GM18909 (cell line): ENCODE results near the gene FAM117A.

Experiments
- ATAC-seq: cut with Tn5 transposase; IDR thresholded peaks from one replicate; pipeline ENCODE4 v1.9.1; 2021; ENCODE audit warnings: mild to moderate bottlenecking; ENCODE audit not compliant: unreplicated experiment, poor library complexity

FAM117A gene

DNA sequence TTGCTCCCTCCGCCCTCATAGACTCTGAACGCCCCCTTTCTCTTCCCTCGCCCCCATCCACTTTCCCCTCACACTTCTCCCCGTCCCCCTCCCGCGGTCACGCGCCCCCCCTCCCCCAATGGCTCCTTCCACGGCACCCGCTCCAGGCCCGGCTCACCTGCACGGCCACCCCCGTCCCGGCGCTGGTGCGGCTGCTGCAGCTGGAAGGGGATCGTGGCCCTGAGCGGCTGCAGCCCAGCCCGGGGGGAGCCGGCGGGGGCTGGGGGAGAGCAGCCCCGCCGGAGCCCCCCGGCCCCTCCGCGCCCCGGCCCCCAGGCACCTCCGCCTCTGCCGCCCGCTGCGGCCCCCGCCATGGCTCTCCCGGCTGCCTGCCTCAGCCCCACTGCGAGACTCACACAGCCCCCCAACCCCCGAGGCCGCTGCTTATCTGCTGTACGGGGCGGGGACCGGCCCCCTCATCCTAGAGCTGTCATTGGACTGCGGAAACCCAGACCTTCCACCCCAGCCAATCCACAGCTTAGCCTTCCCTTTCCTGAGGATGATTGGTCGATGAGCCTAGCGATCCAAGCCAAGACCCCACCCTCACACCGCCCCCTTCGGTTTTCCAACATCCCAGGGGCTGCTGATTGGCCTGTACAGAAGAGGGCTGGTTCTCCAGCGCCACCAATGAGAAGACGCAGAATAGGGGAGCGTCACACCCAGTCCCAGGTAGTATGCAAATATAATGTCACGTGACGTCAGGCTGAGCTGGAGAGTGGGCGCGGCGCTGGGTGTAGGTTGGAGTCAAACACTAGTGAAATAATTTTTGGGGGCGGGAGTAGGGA lies at the start of gene FAM117A:
Gene FAM117A, minus strand, starts transcription at position 397 of the 824 bp plus-strand sequence. Its CDS starts 44 bp downstream, at position 353.
- ATAC-seq = peak; percentile 97

DNA sequence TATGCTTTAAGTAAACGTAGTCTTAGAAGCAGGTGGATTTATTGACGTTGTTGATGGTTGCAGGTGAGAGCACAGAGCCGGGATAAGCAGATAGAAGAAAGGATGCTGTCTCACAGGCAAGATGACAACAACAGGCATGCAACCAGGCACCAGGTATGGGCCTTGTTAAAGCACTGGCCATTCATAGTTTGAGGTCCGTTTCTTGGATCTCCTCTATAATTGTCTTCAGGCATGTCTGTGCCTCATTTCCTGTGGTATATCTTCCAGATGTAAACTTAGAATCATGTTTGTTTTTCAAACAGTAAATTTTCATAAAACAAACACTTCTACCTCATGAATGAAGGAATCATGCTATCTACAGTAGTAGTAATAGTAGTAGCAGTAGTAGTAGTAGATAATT lies 45.1 kb upstream of the FAM117A start:
- ATAC-seq = no peak

- ATAC-seq = no peak
Observed at GRCh38 chr17:49798738-49799137, 34.8 kb upstream of the FAM117A start.

GRCh38 chr17:49798182-49798581 lies 34.3 kb upstream of the FAM117A start:
- no peak for ATAC-seq

- no peak for ATAC-seq
Observed at GRCh38 chr17:49795372-49795771, 31.4 kb upstream of the FAM117A start.

- no peak for ATAC-seq
Observed at GRCh38 chr17:49793309-49793708, 29.4 kb upstream of the FAM117A start.

DNA sequence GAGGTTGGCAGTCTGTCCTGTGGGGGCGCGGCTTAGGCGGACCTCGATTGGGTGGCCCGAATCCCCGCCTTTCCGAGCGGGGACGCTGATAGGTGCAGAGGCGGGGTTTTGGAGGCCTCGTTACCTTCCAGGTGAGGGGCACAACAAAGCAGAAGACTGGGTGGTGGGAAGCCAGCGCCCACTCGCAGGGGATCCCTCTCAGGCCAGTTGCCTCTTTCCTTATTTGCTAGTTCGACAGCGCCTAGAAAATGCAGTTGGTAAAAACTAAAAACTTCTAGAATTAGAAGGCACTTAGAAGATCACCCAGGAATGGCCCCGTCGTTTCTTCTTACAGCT lies 25.3 kb upstream of the FAM117A start:
- no peak for ATAC-seq

GRCh38 chr17:49788478-49789242 lies 24.7 kb upstream of the FAM117A start, which contains the start of gene KAT7:
Gene KAT7 (plus strand): TSS chr17:49788681. CDS start chr17:49788835, 154 bp downstream.
- peak; percentile 93 for ATAC-seq

GRCh38 chr17:49787884-49788477 lies 24.1 kb upstream of the FAM117A start:
- no peak for ATAC-seq

DNA sequence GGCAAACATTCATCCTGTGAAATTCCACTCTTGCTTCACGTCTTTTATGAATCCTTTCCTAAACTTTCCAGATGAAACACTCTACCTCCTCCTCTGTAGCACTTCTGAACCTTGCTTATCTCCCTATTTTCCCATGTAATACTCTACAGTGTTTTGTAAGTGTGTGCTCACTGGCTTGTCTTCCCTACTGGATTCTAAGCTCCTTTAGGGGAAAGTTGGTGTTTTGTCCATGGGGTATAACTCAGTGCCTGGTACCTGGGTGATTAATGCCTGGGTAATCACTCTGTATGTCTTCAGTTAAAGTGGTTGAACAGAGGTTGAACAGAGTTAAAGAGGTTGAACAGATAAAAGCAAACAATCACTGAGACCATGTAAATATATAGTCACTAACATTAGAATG lies 20.7 kb upstream of the FAM117A start:
- ATAC-seq = no peak

DNA sequence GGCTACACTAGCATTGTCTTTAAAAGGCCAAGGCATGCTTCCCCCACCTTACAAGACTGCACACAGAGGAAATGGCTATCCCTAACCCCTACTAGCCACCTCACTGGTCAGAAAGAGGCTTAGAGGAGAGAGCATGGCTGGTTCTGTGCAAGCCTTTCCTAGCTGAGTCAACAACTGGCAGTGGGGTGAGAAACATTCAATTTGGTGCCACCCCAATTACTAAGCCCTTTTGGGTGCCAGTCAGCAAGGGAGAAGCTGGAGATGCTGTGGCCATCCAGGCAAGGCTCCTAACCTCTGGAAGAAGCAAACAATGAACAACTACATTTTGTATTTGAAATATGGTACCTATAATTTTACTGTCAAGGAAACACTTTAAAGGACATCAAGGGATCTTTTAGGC lies 19.9 kb upstream of the FAM117A start:
- ATAC-seq = no peak

DNA sequence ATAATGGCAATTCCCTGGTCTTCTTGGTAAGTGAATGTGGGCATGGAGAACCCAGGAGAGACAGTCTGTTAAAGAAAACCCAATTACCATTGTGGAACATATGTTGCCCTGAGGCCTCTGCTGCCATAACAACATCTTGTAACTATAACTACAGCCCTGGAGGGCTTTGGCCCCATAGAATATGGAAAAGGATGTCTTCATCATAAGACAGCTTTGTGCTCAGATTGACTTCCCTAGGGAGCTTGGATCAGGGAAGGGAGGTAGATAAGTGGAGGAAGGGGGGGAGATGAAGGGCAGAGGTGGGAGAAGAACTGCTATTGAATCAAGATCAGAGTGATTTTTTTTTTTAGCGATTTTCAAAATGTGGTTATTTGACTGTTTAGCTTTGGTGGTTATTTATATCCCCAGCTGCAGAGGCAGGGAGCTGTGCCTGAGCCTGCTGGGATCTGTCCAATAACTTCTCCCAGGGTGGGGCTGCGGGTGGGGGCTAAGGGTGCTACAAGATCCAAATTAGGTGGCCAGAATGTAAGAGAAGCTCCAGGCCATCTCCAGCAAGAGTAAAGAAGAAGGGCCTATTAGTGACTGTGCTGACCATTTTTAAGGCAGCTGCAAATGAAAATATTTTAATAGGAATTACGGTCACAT lies 19.3 kb upstream of the FAM117A start:
- no peak for ATAC-seq

- no peak for ATAC-seq
Observed at GRCh38 chr17:49779739-49780231, 15.9 kb upstream of the FAM117A start.

DNA sequence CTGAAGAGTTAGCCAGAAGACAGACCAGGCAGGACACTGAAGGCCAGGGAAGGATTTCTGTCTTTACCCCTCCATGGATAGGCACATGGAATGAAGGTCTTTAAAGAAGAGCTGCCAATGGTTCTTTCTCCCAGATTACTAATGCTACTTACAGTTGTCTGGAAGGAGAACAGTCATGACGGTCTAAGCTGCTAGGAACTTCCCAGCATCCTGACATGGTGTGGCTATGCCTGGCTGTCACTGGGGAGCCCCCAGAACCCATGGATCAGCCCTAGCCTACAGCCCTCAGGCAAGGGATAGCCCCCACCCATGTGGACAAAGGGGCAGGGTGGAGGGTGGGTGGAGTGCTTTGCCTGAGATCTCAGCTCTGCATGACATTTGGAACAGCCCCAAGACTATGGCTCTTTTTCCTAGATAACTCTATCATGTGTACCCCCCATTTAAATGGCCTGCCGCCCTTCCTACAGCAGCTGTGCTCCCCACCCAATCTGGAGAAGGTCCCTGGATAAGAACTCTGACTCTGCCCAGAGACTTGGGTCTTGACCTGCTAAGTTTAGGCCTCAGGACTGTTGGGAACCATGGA lies 15.3 kb upstream of the FAM117A start:
- no peak for ATAC-seq

DNA sequence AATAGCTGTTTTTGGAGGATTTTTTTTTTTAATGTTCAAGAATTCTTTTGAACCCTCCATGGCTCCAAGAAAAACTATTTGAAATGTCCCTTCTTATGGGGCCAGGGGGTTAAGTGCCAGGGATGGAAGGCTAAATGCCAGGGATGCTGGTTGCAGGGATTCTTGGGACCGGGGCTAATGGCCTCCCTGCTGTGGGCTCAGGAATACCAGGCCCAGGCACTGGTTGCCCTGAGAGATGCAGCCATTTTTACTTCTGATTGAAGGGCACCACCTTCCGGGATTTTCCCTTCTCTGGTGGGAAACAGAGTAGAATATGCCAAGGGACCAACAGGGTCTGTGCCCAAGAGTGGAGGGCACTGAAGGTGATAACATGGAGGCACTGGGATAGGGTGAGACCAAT lies 13.6 kb upstream of the FAM117A start:
- ATAC-seq = no peak

DNA sequence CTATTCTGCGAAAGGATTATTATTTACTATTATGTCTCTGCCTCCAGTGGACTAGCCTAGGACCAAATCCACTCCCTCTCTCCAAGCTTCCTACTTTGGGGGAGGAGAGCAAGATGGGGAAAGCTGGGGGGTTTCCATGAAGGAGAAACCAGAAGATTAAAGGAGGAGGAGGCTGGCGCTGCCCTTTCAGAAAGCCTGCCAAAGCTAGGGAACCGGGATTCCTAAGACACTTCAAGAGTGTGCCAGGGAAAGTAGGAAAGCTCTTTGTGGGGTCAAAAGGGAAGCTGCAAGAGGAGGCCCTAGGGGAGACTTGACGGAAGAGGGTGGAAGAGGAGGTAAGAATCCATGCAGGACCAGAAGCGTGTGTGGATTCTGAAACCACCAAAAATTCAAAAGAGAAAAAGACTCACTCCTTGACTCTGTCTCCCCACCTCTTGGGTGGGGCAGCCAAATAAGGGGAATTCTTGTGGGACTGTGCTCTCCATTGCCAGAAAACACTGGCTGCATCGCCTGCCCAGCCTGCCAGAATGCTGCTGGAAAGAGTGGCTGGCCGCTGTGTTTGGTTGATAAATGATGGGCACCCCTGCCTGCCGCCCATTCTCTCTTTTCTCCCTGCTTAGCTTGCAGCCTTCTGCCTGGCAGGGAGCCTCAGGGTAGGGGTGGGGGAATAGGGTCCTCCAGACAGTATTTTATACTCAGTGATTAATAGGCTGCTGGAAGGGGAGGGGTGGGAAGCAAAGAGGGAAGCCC lies 12.8 kb upstream of the FAM117A start:
- no peak for ATAC-seq

- no peak for ATAC-seq
Observed at GRCh38 chr17:49775546-49776260, 11.8 kb upstream of the FAM117A start.

- ATAC-seq = no peak
Observed at GRCh38 chr17:49766918-49767530, 3.1 kb upstream of the FAM117A start.
